Stimulated activated CD8-positive, alpha-beta memory T cell treated with anti-CD3 and anti-CD28 coated beads, Interleukin-4, amount 100 ng/mL, for 4 hours (primary cell): ENCODE data around the gene MLLT1.
"Not testable (repeated sequence)": the region's sequence is repeated elsewhere in the genome, so short reads cannot be mapped to it uniquely, and the experiment has no call there.

Experiments
- DNase-seq, 2 donors: peaks; one replicate each; pipeline ENCODE4 v3.0.0-alpha.2; 2020; ENCODE audit warnings: low read depth in 2 of 2, low spot score in 1 of 2

Gene MLLT1

GRCh38 chr19:6279931-6280591 is at the start of gene MLLT1:
Gene MLLT1 (minus strand): TSS chr19:6279975. CDS start chr19:6279784, 191 bp downstream.
- DNase-seq, result peak; percentile 84 to 93

- DNase-seq, result no peak
These were observed 47.0 kb upstream of the MLLT1 start for GRCh38 chr19:6326815-6327214.

GRCh38 chr19:6325614-6326013 is 45.8 kb upstream of the MLLT1 start:
- no peak for DNase-seq

- DNase-seq, result no peak
These were observed 45.0 kb upstream of the MLLT1 start for GRCh38 chr19:6324757-6325156.

GRCh38 chr19:6322284-6322683 is 42.5 kb upstream of the MLLT1 start:
- DNase-seq, result no peak

GRCh38 chr19:6319376-6319775 is 39.6 kb upstream of the MLLT1 start:
- DNase-seq, result no peak

- DNase-seq, result no peak
These were observed 39.0 kb upstream of the MLLT1 start for GRCh38 chr19:6318772-6319171.

- DNase-seq, result not testable (repeated sequence)
These were observed 35.9 kb upstream of the MLLT1 start for GRCh38 chr19:6315646-6316045.

GRCh38 chr19:6313398-6313969 is 33.7 kb upstream of the MLLT1 start:
- no peak for DNase-seq

GRCh38 chr19:6312018-6312417 is 32.2 kb upstream of the MLLT1 start:
- no peak for DNase-seq

GRCh38 chr19:6298413-6298812 is 18.6 kb upstream of the MLLT1 start:
- no peak for DNase-seq

GRCh38 chr19:6297202-6297601 is 17.4 kb upstream of the MLLT1 start:
- no peak for DNase-seq

- no peak for DNase-seq
These were observed 12.2 kb upstream of the MLLT1 start for GRCh38 chr19:6292006-6292405.

GRCh38 chr19:6288737-6289136 is 9.0 kb upstream of the MLLT1 start:
- DNase-seq, result no peak

GRCh38 chr19:6287269-6287885 is 7.6 kb upstream of the MLLT1 start:
- no peak for DNase-seq

GRCh38 chr19:6286676-6287075 is 6.9 kb upstream of the MLLT1 start:
- no peak for DNase-seq

GRCh38 chr19:6282393-6282792 is 2.6 kb upstream of the MLLT1 start:
- DNase-seq, result not testable (repeated sequence)

GRCh38 chr19:6279620-6279930 is 200 bp downstream of the MLLT1 start:
- no peak for DNase-seq

GRCh38 chr19:6278740-6279619 is 795 bp downstream of the MLLT1 start:
- DNase-seq, result no peak

- DNase-seq, result no peak
These were observed 1.7 kb downstream of the MLLT1 start for GRCh38 chr19:6278051-6278450.

GRCh38 chr19:6276447-6276846 is 3.3 kb downstream of the MLLT1 start:
- no peak for DNase-seq
